ENCODE results near the gene NAAA. TPM values are rescaled to one million over a fixed set of nuclear protein-coding genes. Genes with fewer than 3 reads are reported as not detected.

NAAA gene
- total RNA-seq, 1 donor from 2014 or later = 14.5 TPM

Other genes with a start within 250 kb of the NAAA start
- gene USO1, start 216.4 kb downstream of the NAAA start, total RNA-seq = 139 and 141 TPM in 2 replicates
- gene PPEF2, start 38.6 kb downstream of the NAAA start, total RNA-seq = not detected in 2 replicates
- 42.4 and 50.1 TPM in 2 replicates for gene SDAD1, start 49.9 kb upstream of the NAAA start, total RNA-seq
- gene CXCL9, start 66.5 kb upstream of the NAAA start, total RNA-seq = not detected in 2 replicates
- 0.30 and 0.35 TPM in 2 replicates for gene CXCL10, start 82.5 kb upstream of the NAAA start, total RNA-seq
- gene CXCL11, start 95.1 kb upstream of the NAAA start, total RNA-seq = 0.10 and 1.2 TPM in 2 replicates
- gene ART3, start 133.7 kb upstream of the NAAA start, total RNA-seq = not detected in 2 replicates
- 48.6 and 80.7 TPM in 2 replicates for gene NUP54, start 207.4 kb upstream of the NAAA start, total RNA-seq

Measured in renal cortical epithelial cell (primary cell).